K562 (cell line): ENCODE results near the gene TNNT1. TPM values are rescaled to one million over a fixed set of nuclear protein-coding genes. Genes with fewer than 3 reads are reported as not detected.

ENCODE experiments used
- BHLHE40 ChIP-seq: IDR thresholded peaks from 2 replicates; pipeline ENCODE4 v1.6.1; 2011; ENCODE audit warnings: low read length, improper control_type of control experiment
- BRF2 ChIP-seq: IDR thresholded peaks from 3 replicates; pipeline ENCODE4 v1.6.1; 2011; ENCODE audit warnings: borderline replicate concordance, mild to moderate bottlenecking; ENCODE audit not compliant: insufficient read length, insufficient read depth
- CBX3 ChIP-seq, 2 experiments: IDR thresholded peaks; 1 replicate in 1 of 2; 2 replicates in 1 of 2; pipeline ENCODE4 v1.6.1; 2012; ENCODE audit warnings: inconsistent platforms in 2 of 2, low read length in 2 of 2, borderline replicate concordance in 1 of 2, control low read depth in 1 of 2
- CHD2 ChIP-seq: IDR thresholded peaks from 2 replicates; pipeline ENCODE4 v1.6.1; 2011; ENCODE audit warnings: low read depth, low read length
- CTCF ChIP-seq, 3 experiments: IDR thresholded peaks in 2 of 3; conservative IDR thresholded peaks in 1 of 3; 2 replicates each; pipeline ENCODE4 v1.5.1; 2011 to 2012; ENCODE audit warnings: low read length in 3 of 3, mild to moderate bottlenecking in 3 of 3, control low read depth in 2 of 3, improper control_type of control experiment in 1 of 3, inconsistent platforms in 1 of 3, low read depth in 1 of 3, mixed read lengths in 1 of 3, moderate library complexity in 1 of 3; ENCODE audit not compliant: insufficient read depth in 2 of 3
- FOXJ2 ChIP-seq: fragments of 200-800 bp; sonication (Bioruptor generic); IDR thresholded peaks from 2 replicates; pipeline ENCODE4 v1.6.1; 2016; ENCODE audit warnings: missing genetic modification characterization, missing compliant biosample characterization
- HMGN3 ChIP-seq: IDR thresholded peaks from 2 replicates; pipeline ENCODE4 v1.6.1; 2011; ENCODE audit warnings: borderline replicate concordance, low read depth, mild to moderate bottlenecking, mixed read lengths, low read length; ENCODE audit not compliant: insufficient read length; ENCODE audit errors: extremely low read depth
- HMGXB4 ChIP-seq: sonication (generic); formaldehyde crosslinking; IDR thresholded peaks from 2 replicates; pipeline ENCODE4 v1.8.1; 2023; ENCODE audit warnings: mild to moderate bottlenecking, missing genetic modification reagents
- JUND ChIP-seq, 2 experiments: IDR thresholded peaks; 2 replicates in 1 of 2; 3 replicates in 1 of 2; pipeline ENCODE4 v1.6.1; 2011; ENCODE audit warnings: borderline replicate concordance in 2 of 2, low read depth in 2 of 2, low read length in 2 of 2, improper control_type of control experiment in 1 of 2, missing biosample characterization in 1 of 2, missing genetic modification characterization in 1 of 2, missing genetic modification reagents in 1 of 2
- KLF16 ChIP-seq: IDR thresholded peaks from 2 replicates; pipeline ENCODE4 v1.6.1; 2016; ENCODE audit warnings: antibody characterized with exemption
- L3MBTL2 ChIP-seq: fragments of 450-650 bp; IDR thresholded peaks from 2 replicates; pipeline ENCODE4 v1.6.1; 2016; ENCODE audit warnings: mild to moderate bottlenecking, moderate library complexity
- LEF1 ChIP-seq: fragments of 450-650 bp; IDR thresholded peaks from 2 replicates; pipeline ENCODE4 v1.6.1; 2016; ENCODE audit warnings: mild to moderate bottlenecking
- NRF1 ChIP-seq, 2 experiments: fragments of 450-650 bp; IDR thresholded peaks in 1 of 2; conservative IDR thresholded peaks in 1 of 2; 2 replicates each; pipeline ENCODE4 v1.6.1; 2014; ENCODE audit warnings: mild to moderate bottlenecking in 2 of 2
- PBX2 ChIP-seq, 2 experiments: IDR thresholded peaks in 1 of 2; conservative IDR thresholded peaks in 1 of 2; 2 replicates each; pipeline ENCODE4 v1.6.1; 2016; ENCODE audit warnings: low read depth in 2 of 2, mild to moderate bottlenecking in 1 of 2, missing compliant biosample characterization in 1 of 2, missing genetic modification characterization in 1 of 2, moderate library complexity in 1 of 2
- POLR3G ChIP-seq: IDR thresholded peaks from 2 replicates; pipeline ENCODE4 v1.6.1; 2011; ENCODE audit not compliant: insufficient read length, insufficient replicate concordance; ENCODE audit errors: extremely low read depth
- RHOXF2B ChIP-seq: fragments of 250-450 bp; sonication (Bioruptor Pico); conservative IDR thresholded peaks from 2 replicates; pipeline ENCODE4 v1.5.1; 2021
- TCF3 ChIP-seq: sonication (generic); formaldehyde crosslinking; IDR thresholded peaks from 2 replicates; pipeline ENCODE4 v1.4.0; 2020; ENCODE audit warnings: mild to moderate bottlenecking, missing genetic modification reagents
- ZNF217 ChIP-seq: sonication (generic); formaldehyde crosslinking; IDR thresholded peaks from 2 replicates; pipeline ENCODE4 v1.8.0; 2022; ENCODE audit warnings: mild to moderate bottlenecking, missing genetic modification reagents
- polyA plus RNA-seq, 8 experiments: library from polyadenylated mRNA; depleted of rRNA in 4 of 8; stranded (reverse) in 5 of 8; unstranded in 3 of 8; fragments of >200 nt; fragmentation: Nextera tagmentation in 2 of 8; fragmentation: Illumina TruSeq in 1 of 8; extraction: Ambion mirVana in 2 of 8; extraction: Trizol in 1 of 8; gene quantifications; 2 replicates each; pipeline versions ENCODE4 v1.2.1 to v1.2.3, GENCODE V29; 2011 to 2014; ENCODE audit warnings: inconsistent platforms in 1 of 8, missing spikeins in 1 of 8
- total RNA-seq, 7 experiments: library from RNA; depleted of rRNA in 6 of 7; stranded (reverse); fragments of >200 nt in 6 of 7; fragmentation: Illumina TruSeq in 2 of 7; extraction: Trizol in 2 of 7; gene quantifications; 2 replicates each; pipeline versions ENCODE4 v1.2.1 to v1.2.3, GENCODE V29; 2011 to 2021; ENCODE audit warnings: low replicate concordance in 1 of 7

TNNT1 gene
- total and polyA plus RNA-seq, 9 of the 15 experiments (the other 6 are each of a cell fraction or from before 2014, with no cell fraction given), result 31.8 to 390 (median 227) TPM

- TF ChIP-seq TCF3 (CRISPR knock-in tag) (peak; percentile 29; the same call in 1 of the 2 replicates), CTCF (IDR thresholded peaks at IDR 0.05 in 2 of 3, conservative IDR thresholded peaks at IDR 0.05 in 1 of 3; ENCODE audit: insufficient read depth in 2 of 3, low read depth in 1 of 3, low read length in 3 of 3) (peak; percentile 97 to 98 (median 97)), JUND (IDR thresholded peaks at IDR 0.05; ENCODE audit: borderline replicate concordance, low read depth, low read length) (peak; percentile 73; the same call in 1 of the 2 replicates), JUND (tag; IDR thresholded peaks at IDR 0.05; ENCODE audit: borderline replicate concordance, low read depth, low read length) (peak; percentile 26; the same call in 1 of the 3 replicates), HMGXB4 (peak; percentile 71; the same call in 1 of the 2 replicates), FOXJ2 (tag) (0 out of 2 replicates have a peak, but pooled peaks have one; percentile 45), BRF2 (no peak), RHOXF2B (0 out of 2 replicates have a peak, but pooled peaks have one; percentile 19), CHD2 (no peak), HMGN3 (peak; percentile 93), L3MBTL2 (peak; percentile 83), LEF1 (no peak), POLR3G (no peak), PBX2 (CRISPR knock-in tag; IDR thresholded peaks at IDR 0.05; ENCODE audit: low read depth) (peak; percentile 72), PBX2 (tag; conservative IDR thresholded peaks at IDR 0.05; ENCODE audit: low read depth) (peak; percentile 91), NRF1 (conservative IDR thresholded peaks at IDR 0.05 in 1 of 2, IDR thresholded peaks at IDR 0.05 in 1 of 2) (0 out of 4 replicates have a peak, but pooled peaks of 1 of the 2 experiments have one; percentile 8), KLF16 (peak; percentile 34; the same call in 1 of the 2 replicates), BHLHE40 (peak; percentile 90), CBX3 (IDR thresholded peaks at IDR 0.05; ENCODE audit: borderline replicate concordance in 1 of 2, low read length in 2 of 2) (peak in 1 of 2 experiments; percentile 31; a peak in 1 of 3 replicates), ZNF217 (no peak)
Measured at GRCh38 chr19:55160128-55160985, 11.4 kb upstream of the TNNT1 start (continued).
